GM12878 (cell line): ENCODE measurements around the gene CALHM1. TPM values are rescaled to one million over a fixed set of nuclear protein-coding genes. Genes with fewer than 3 reads are reported as not detected.

ENCODE experiments used
- ATAC-seq: fragments of 200-7000 bp; cut with Tn5 transposase; 3 replicates; pipeline ENCODE4 v1.9.1; 2020; ENCODE audit warnings: mild to moderate bottlenecking, moderate library complexity
- BruUV-seq: library from RNA; stranded (reverse); fragments of 400-500 nt; replicated peaks from 2 replicates; lab custom pipeline; 2021; lab: Mats Ljungman, UMichigan
- CTCF ChIA-PET: fragments of 300-600 bp; sonication (Branson Sonifier 250); formaldehyde crosslinking; extraction: SDS; loops from one replicate; lab custom pipeline; 2021; ENCODE audit warnings: inconsistent platforms; lab: Yijun Ruan, JAX
- POLR2A ChIA-PET: fragments of 350-600 bp; formaldehyde crosslinking; extraction: SDS; loops from one replicate; lab custom pipeline; 2021; ENCODE audit warnings: inconsistent platforms; lab: Charles Lee
- RAD21 ChIA-PET: fragments of 300-600 bp; sonication (Branson Sonifier 250); formaldehyde crosslinking; loops from one replicate; lab custom pipeline; 2023; ENCODE audit warnings: antibody characterized with exemption; ENCODE audit not compliant: unreplicated experiment; lab: Charles Lee
- SMC1A ChIA-PET: fragments of 300-600 bp; sonication (Branson Sonifier 250); formaldehyde crosslinking; loops from one replicate; lab custom pipeline; 2023; ENCODE audit not compliant: unreplicated experiment, uncharacterized antibody; lab: Charles Lee
- DNase-seq: peaks from one replicate; pipeline ENCODE4 v3.0.0-alpha.2; 2011; ENCODE audit warnings: low read depth, low spot score
- FAIRE-seq: peaks from 3 replicates; lab custom pipeline; 2011; peaks lifted over from hg19 to GRCh38; lab: Jason Lieb, UNC
- H2AFZ ChIP-seq: 2 replicates; pipeline ENCODE4 v1.6.0; 2011; ENCODE audit warnings: low read depth, low read length, control low read depth; ENCODE audit not compliant: control insufficient read depth
- H3K27ac ChIP-seq: 2 replicates; pipeline ENCODE4 v1.5.1; 2011; ENCODE audit warnings: control low read depth; ENCODE audit not compliant: control insufficient read depth, insufficient read depth
- H3K27me3 ChIP-seq, 2 experiments: replicated peaks in 1 of 2; 2 replicates each; pipeline versions ENCODE4 v1.6.0 to v1.6.1; 2011; ENCODE audit warnings: low read length in 1 of 2; ENCODE audit not compliant: control insufficient read depth in 2 of 2, insufficient read depth in 2 of 2
- H3K36me3 ChIP-seq, 2 experiments: 2 replicates each; pipeline ENCODE4 v1.5.1; 2011; ENCODE audit warnings: low read length in 1 of 2; ENCODE audit not compliant: control insufficient read depth in 2 of 2, insufficient read depth in 2 of 2
- H3K4me1 ChIP-seq: 2 replicates; pipeline ENCODE4 v1.6.1; 2011; ENCODE audit warnings: mild to moderate bottlenecking, low read length, moderate library complexity, mixed read lengths; ENCODE audit not compliant: control insufficient read depth, insufficient read depth
- H3K4me2 ChIP-seq: 2 replicates; pipeline ENCODE4 v1.6.0; 2011; ENCODE audit warnings: control low read depth; ENCODE audit not compliant: control insufficient read depth, insufficient read depth
- H3K4me3 ChIP-seq: fragments of 200-600 bp; sonication (generic); 2 replicates; pipeline ENCODE4 v1.5.1; 2016
- H3K79me2 ChIP-seq: 2 replicates; pipeline ENCODE4 v1.6.0; 2011; ENCODE audit warnings: low read length; ENCODE audit not compliant: control insufficient read depth, insufficient read depth
- H3K9ac ChIP-seq: 2 replicates; pipeline ENCODE4 v1.8.0; 2011; ENCODE audit warnings: low read length, control low read depth, mixed read lengths; ENCODE audit not compliant: control insufficient read depth, insufficient read depth
- H3K9me3 ChIP-seq: replicated peaks from 3 replicates; pipeline ENCODE4 v1.5.1; 2011; ENCODE audit warnings: mild to moderate bottlenecking, low read length; ENCODE audit not compliant: control insufficient read depth, insufficient read depth
- H4K20me1 ChIP-seq: 2 replicates; pipeline ENCODE4 v1.6.0; 2011; ENCODE audit not compliant: control insufficient read depth, insufficient read depth
- BHLHE40 ChIP-seq, 2 experiments: fragments of 450-650 bp in 1 of 2; IDR thresholded peaks; 2 replicates each; pipeline ENCODE4 v1.6.1; 2011 to 2017; ENCODE audit warnings: low read depth in 2 of 2, borderline replicate concordance in 1 of 2, improper control_type of control experiment in 1 of 2, low read length in 1 of 2, mild to moderate bottlenecking in 1 of 2
- CHD2 ChIP-seq: IDR thresholded peaks from 2 replicates; pipeline ENCODE4 v1.6.1; 2011; ENCODE audit warnings: low read depth, low read length, improper control_type of control experiment, borderline replicate concordance
- CREM ChIP-seq: IDR thresholded peaks from 2 replicates; pipeline ENCODE4 v1.6.1; 2014; ENCODE audit warnings: antibody characterized with exemption, low read depth
- FOXK2 ChIP-seq: fragments of 450-650 bp; IDR thresholded peaks from 2 replicates; pipeline ENCODE4 v1.6.1; 2017; ENCODE audit warnings: mild to moderate bottlenecking, moderate library complexity
- FOXM1 ChIP-seq: IDR thresholded peaks from 2 replicates; pipeline ENCODE4 v1.6.1; 2012; ENCODE audit warnings: low read depth, mild to moderate bottlenecking, inconsistent platforms, low read length, moderate library complexity
- KAT2A ChIP-seq: conservative IDR thresholded peaks from 2 replicates; pipeline ENCODE4 v1.6.1; 2011; ENCODE audit warnings: low read depth, low read length; ENCODE audit not compliant: control insufficient read depth
- RB1 ChIP-seq: fragments of 450-650 bp; formaldehyde crosslinking; IDR thresholded peaks from 2 replicates; pipeline ENCODE4 v1.6.1; 2017; ENCODE audit warnings: mild to moderate bottlenecking, borderline replicate concordance
- RELA ChIP-seq: fragments of 450-650 bp; IDR thresholded peaks from 2 replicates; pipeline ENCODE4 v1.8.0; 2014; ENCODE audit warnings: borderline replicate concordance; ENCODE audit not compliant: partially characterized antibody
- USF2 ChIP-seq: IDR thresholded peaks from 2 replicates; pipeline ENCODE4 v1.6.1; 2011; ENCODE audit warnings: low read depth, low read length, improper control_type of control experiment, borderline replicate concordance
- YBX1 ChIP-seq: fragments of 450-650 bp; IDR thresholded peaks from 2 replicates; pipeline ENCODE4 v1.6.1; 2016; ENCODE audit warnings: antibody characterized with exemption
- ZNF24 ChIP-seq: fragments of 450-650 bp; IDR thresholded peaks from 2 replicates; pipeline ENCODE4 v1.6.1; 2017; ENCODE audit warnings: antibody characterized with exemption, mild to moderate bottlenecking
- WGBS: methylation state at CpG from one replicate; pipeline ENCODE4 v1.1.6; 2016; ENCODE audit warnings: low lambda C conversion rate; ENCODE audit not compliant: insufficient replicate concordance, insufficient coverage; ENCODE audit errors: missing lambda C conversion rate; 5-methylcytosine and 5-hydroxymethylcytosine counted together
- in situ Hi-C: fragments of 300-500 bp; cut with MboI; formaldehyde crosslinking; loops from 9 replicates; pipeline ENCODE4 v1.14.3; 2018; ENCODE audit warnings: mixed read lengths
- intact Hi-C: fragments of 100-400 bp; cut with micrococcal nuclease; formaldehyde crosslinking; loops from one replicate; pipeline ENCODE4 v1.14.2; 2022; ENCODE audit not compliant: unreplicated experiment
- polyA plus RNA-seq, 11 experiments: library from polyadenylated mRNA; depleted of rRNA in 4 of 11; unstranded in 6 of 11; stranded (reverse) in 5 of 11; fragments of >200 nt; fragmentation: Nextera tagmentation in 4 of 11; fragmentation: Illumina TruSeq in 1 of 11; extraction: Ambion mirVana in 4 of 11; extraction: Trizol in 1 of 11; gene quantifications; 1 replicate in 1 of 11; 2 replicates in 10 of 11; pipeline versions ENCODE4 v1.2.1 to v1.2.3, GENCODE V29; 2011 to 2016; ENCODE audit warnings: inconsistent platforms in 2 of 11, missing spikeins in 2 of 11, low read depth in 1 of 11
- total RNA-seq, 4 experiments: library from RNA; depleted of rRNA in 3 of 4; stranded (reverse); fragments of >200 nt in 3 of 4; fragmentation: Illumina TruSeq in 1 of 4; extraction: Trizol in 1 of 4; gene quantifications; 2 replicates each; pipeline versions ENCODE4 v1.2.1 to v1.2.3, GENCODE V29; 2013 to 2021
- TF ChIP-seq, protein P1 (sequence below): fragments of 450-650 bp; formaldehyde crosslinking; IDR thresholded peaks from 2 replicates; pipeline ENCODE4 v1.4.0; 2020; ENCODE audit warnings: mild to moderate bottlenecking, moderate library complexity
- TF ChIP-seq, protein P2 (sequence below): fragments of 450-650 bp; IDR thresholded peaks from 2 replicates; pipeline ENCODE4 v1.6.1; 2017; ENCODE audit warnings: antibody characterized with exemption, mild to moderate bottlenecking, moderate library complexity

Gene CALHM1
- total and polyA plus RNA-seq, 10 of the 15 experiments (the other 5 are each of a cell fraction or from before 2014, with no cell fraction given) = 0.05 to 1.7 (median 0.17) TPM

DNA sequence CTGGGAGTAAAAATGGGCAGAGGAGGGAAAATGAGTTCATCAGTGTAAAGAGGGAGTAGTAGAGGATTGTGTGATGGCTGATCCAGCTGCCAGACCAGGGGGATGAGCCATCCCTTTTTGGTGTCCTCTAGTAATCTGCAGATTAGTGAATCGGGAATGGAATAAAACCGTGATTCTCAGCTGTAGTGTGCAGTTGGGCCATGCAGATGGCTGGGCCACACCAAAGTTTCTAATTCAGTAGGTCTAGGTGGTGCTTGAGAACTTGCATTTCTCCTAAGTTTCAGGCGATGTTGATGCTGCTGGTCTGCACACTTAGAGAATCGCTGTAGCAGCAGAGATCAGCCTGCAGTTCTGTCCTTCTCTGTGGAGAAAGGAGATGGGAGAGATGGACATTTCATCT is 39.6 kb downstream of the CALHM1 start:
- Histone ChIP-seq H3K9me3 (no peaks in the 10 kb centered on the region), H3K4me2 (no peak overlapping the region), H3K36me3 (peaks cover 44 to 61% of the 10 kb centered on the region in 2 experiments), H3K27me3 (no peaks in the 10 kb centered on the region), H3K9ac (no peak overlapping the region), H3K4me3 (no peak overlapping the region), H3K4me1 (no peaks in the 10 kb centered on the region), H2AFZ (no peak overlapping the region), H3K79me2 (no peaks in the 10 kb centered on the region; the same call in 1 of the 2 replicates), H4K20me1 (no peaks in the 10 kb centered on the region), H3K27ac (no peak overlapping the region)
- ChIA-PET RAD21 (interaction anchor here (1.4 to 7.6 kb wide), 4 partner anchors 57 to 74 kb away, joined by 3 to 66 read pairs (median 40); no protein-coding TSS in a partner anchor), CTCF (interaction anchor here (0.6 to 8.0 kb wide), 4 partner anchors 21 to 67 kb away, joined by 3 to 195 read pairs (median 89); partner anchors contain the start of gene CALHM3), POLR2A (interaction anchor here (0.7 to 1.7 kb wide), 3 partner anchors 17 to 194 kb away, joined by 3 to 6 read pairs (median 3); no protein-coding TSS in a partner anchor), SMC1A (interaction anchor here (0.8 to 5.3 kb wide), 5 partner anchors 53 to 67 kb away, joined by 3 to 85 read pairs (median 5); partner anchors contain the start of gene CALHM3)
- intact Hi-C loops (loop anchor here (10.0 kb wide), 1 partner anchor 176 kb away; no protein-coding TSS in a partner anchor), in situ Hi-C loops (loop anchor here (5.0 kb wide), 1 partner anchor 58 kb away; the partner anchor contains the start of gene CALHM3)
- FAIRE-seq (no peak), ATAC-seq (no peak), DNase-seq (no peak)
- WGBS = 98% methylated on average over 4 of the region's 4 CpGs
- BruUV-seq = no TSS peak
- TF ChIP-seq CREM = no peak
- no peak for TF ChIP-seq CHD2
- no peak for TF ChIP-seq RB1
- TF ChIP-seq FOXM1 = no peak
- TF ChIP-seq, protein P1, sequence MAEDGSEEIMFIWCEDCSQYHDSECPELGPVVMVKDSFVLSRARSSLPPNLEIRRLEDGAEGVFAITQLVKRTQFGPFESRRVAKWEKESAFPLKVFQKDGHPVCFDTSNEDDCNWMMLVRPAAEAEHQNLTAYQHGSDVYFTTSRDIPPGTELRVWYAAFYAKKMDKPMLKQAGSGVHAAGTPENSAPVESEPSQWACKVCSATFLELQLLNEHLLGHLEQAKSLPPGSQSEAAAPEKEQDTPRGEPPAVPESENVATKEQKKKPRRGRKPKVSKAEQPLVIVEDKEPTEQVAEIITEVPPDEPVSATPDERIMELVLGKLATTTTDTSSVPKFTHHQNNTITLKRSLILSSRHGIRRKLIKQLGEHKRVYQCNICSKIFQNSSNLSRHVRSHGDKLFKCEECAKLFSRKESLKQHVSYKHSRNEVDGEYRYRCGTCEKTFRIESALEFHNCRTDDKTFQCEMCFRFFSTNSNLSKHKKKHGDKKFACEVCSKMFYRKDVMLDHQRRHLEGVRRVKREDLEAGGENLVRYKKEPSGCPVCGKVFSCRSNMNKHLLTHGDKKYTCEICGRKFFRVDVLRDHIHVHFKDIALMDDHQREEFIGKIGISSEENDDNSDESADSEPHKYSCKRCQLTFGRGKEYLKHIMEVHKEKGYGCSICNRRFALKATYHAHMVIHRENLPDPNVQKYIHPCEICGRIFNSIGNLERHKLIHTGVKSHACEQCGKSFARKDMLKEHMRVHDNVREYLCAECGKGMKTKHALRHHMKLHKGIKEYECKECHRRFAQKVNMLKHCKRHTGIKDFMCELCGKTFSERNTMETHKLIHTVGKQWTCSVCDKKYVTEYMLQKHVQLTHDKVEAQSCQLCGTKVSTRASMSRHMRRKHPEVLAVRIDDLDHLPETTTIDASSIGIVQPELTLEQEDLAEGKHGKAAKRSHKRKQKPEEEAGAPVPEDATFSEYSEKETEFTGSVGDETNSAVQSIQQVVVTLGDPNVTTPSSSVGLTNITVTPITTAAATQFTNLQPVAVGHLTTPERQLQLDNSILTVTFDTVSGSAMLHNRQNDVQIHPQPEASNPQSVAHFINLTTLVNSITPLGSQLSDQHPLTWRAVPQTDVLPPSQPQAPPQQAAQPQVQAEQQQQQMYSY = no peak
- no peak for TF ChIP-seq USF2
- TF ChIP-seq KAT2A = no peak
- TF ChIP-seq RELA = no peak
- TF ChIP-seq ZNF24 = no peak
- TF ChIP-seq, protein P2, sequence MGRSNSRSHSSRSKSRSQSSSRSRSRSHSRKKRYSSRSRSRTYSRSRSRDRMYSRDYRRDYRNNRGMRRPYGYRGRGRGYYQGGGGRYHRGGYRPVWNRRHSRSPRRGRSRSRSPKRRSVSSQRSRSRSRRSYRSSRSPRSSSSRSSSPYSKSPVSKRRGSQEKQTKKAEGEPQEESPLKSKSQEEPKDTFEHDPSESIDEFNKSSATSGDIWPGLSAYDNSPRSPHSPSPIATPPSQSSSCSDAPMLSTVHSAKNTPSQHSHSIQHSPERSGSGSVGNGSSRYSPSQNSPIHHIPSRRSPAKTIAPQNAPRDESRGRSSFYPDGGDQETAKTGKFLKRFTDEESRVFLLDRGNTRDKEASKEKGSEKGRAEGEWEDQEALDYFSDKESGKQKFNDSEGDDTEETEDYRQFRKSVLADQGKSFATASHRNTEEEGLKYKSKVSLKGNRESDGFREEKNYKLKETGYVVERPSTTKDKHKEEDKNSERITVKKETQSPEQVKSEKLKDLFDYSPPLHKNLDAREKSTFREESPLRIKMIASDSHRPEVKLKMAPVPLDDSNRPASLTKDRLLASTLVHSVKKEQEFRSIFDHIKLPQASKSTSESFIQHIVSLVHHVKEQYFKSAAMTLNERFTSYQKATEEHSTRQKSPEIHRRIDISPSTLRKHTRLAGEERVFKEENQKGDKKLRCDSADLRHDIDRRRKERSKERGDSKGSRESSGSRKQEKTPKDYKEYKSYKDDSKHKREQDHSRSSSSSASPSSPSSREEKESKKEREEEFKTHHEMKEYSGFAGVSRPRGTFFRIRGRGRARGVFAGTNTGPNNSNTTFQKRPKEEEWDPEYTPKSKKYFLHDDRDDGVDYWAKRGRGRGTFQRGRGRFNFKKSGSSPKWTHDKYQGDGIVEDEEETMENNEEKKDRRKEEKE = no peak
- no peak for TF ChIP-seq BHLHE40 (IDR thresholded peaks at IDR 0.05; ENCODE audit: borderline replicate concordance in 1 of 2, low read depth in 2 of 2, low read length in 1 of 2)
- TF ChIP-seq FOXK2 = no peak
- no peak for TF ChIP-seq YBX1
